ENCODE measurements around the gene BRD4. TPM values are rescaled to one million over a fixed set of nuclear protein-coding genes. Genes with fewer than 3 reads are reported as not detected.
"Not testable (repeated sequence)": the region's sequence is repeated elsewhere in the genome, so short reads cannot be mapped to it uniquely, and the experiment has no call there.

The BRD4 gene
- total and polyA plus RNA-seq, 2 donors (not counting 3 experiments of a cell fraction or from before 2014, with no cell fraction given): 14.9 to 125 TPM

DNA sequence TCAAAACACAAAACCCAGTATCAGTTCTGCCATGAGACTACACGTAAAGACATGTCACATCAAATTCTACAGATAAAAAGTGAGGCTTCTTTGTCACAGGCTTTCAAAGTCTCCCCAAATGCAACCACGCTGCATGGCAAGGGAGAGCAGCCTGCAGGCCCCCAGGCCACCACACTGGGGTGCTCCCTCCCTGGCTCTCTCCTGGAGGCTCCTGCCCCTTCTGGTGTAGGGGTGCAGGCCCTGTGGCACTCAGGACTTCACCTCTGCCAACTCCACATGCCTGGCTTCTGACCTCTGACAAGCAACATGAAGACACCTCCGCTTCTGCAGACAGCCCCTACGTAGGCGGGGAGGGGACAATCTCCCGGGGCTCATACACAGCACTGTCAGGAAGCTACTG, 32.9 kb upstream of the BRD4 start:
- dilution Hi-C loops (cut with MboI; ENCODE audit: extremely low pct_ligation_motif_present, low sequenced_read_pairs) (no loop called here), intact Hi-C loops (cut with micrococcal nuclease) (no loop called here)
- CTCF ChIA-PET: interaction anchor here (1.0 kb wide), 1 partner anchor 13 kb away, joined by 5 read pairs; no protein-coding TSS in a partner anchor
- no peaks in the 10 kb centered on the region for H3K4me1 ChIP-seq (ENCODE audit: control insufficient read depth, extremely low read depth, insufficient read depth, low read length)
- no peak overlapping the region for H3K27ac ChIP-seq (ENCODE audit: insufficient read depth, low read depth, low read length)
- peaks cover 34 to 42% of the 10 kb centered on the region in 2 experiments for H3K36me3 ChIP-seq (ENCODE audit: control insufficient read depth in 2 of 2, extremely low read depth in 1 of 2, insufficient read depth in 2 of 2, low read length in 2 of 2)
- no peaks in the 10 kb centered on the region for H3K9me3 ChIP-seq (replicated peaks; ENCODE audit: control insufficient read depth, insufficient read depth, low read length)
- H3K9ac ChIP-seq (replicated peaks; ENCODE audit: extremely low read depth, insufficient read depth, low read length): no peak overlapping the region
- FAIRE-seq (no peak), DNase-seq (ENCODE audit: low read depth, low spot score) (no peak)
- no peaks in the 10 kb centered on the region for H3K79me2 ChIP-seq (ENCODE audit: control insufficient read depth, insufficient read depth, low read length)
- H3K9me1 ChIP-seq (replicated peaks; ENCODE audit: control insufficient read depth, extremely low read depth, insufficient read depth, low read length): no peaks in the 10 kb centered on the region
- TF ChIP-seq EZH2 (IDR thresholded peaks at IDR 0.05; ENCODE audit: borderline replicate concordance, low read depth, low read length, severe bottlenecking) (no peak), GATA2 (IDR thresholded peaks at IDR 0.05; ENCODE audit: insufficient read depth, insufficient read length, low read depth, low read length) (no peak), JUN (IDR thresholded peaks at IDR 0.05; ENCODE audit: borderline replicate concordance, insufficient read depth, insufficient read length, low read depth) (no peak), MYC (IDR thresholded peaks at IDR 0.05; ENCODE audit: low read depth, low read length) (no peak), FOS (IDR thresholded peaks at IDR 0.05; ENCODE audit: borderline replicate concordance, insufficient read depth, low read length) (no peak), POLR2A (IDR thresholded peaks at IDR 0.05; ENCODE audit: low read depth, low read length) (no peak), POLR2AphosphoS5 (IDR thresholded peaks at IDR 0.05; ENCODE audit: insufficient read depth, low read depth, low read length) (no peak)
- TF ChIP-seq, protein P1, sequence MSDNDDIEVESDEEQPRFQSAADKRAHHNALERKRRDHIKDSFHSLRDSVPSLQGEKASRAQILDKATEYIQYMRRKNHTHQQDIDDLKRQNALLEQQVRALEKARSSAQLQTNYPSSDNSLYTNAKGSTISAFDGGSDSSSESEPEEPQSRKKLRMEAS (IDR thresholded peaks at IDR 0.05; ENCODE audit: insufficient read depth, insufficient read length): no peak
- TF ChIP-seq, protein P2, sequence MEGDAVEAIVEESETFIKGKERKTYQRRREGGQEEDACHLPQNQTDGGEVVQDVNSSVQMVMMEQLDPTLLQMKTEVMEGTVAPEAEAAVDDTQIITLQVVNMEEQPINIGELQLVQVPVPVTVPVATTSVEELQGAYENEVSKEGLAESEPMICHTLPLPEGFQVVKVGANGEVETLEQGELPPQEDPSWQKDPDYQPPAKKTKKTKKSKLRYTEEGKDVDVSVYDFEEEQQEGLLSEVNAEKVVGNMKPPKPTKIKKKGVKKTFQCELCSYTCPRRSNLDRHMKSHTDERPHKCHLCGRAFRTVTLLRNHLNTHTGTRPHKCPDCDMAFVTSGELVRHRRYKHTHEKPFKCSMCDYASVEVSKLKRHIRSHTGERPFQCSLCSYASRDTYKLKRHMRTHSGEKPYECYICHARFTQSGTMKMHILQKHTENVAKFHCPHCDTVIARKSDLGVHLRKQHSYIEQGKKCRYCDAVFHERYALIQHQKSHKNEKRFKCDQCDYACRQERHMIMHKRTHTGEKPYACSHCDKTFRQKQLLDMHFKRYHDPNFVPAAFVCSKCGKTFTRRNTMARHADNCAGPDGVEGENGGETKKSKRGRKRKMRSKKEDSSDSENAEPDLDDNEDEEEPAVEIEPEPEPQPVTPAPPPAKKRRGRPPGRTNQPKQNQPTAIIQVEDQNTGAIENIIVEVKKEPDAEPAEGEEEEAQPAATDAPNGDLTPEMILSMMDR (IDR thresholded peaks at IDR 0.05; ENCODE audit: extremely low read depth in 1 of 2, insufficient read depth in 1 of 2, low read depth in 1 of 2, low read length in 2 of 2): no peak
- POLR2A ChIA-PET: no interaction called here
- no peaks in the 10 kb centered on the region for H4K20me1 ChIP-seq (replicated peaks; ENCODE audit: control insufficient read depth, extremely low read depth, insufficient read depth, low read length)
- H3K27me3 ChIP-seq (ENCODE audit: control insufficient read depth in 2 of 2, insufficient read depth in 2 of 2, low read length in 2 of 2): no peaks in the 10 kb centered on the region
- no peak overlapping the region for H2AFZ ChIP-seq (ENCODE audit: low read depth, low read length)
- no TSS peak for BruUV-seq (replicated peaks)
- no peak overlapping the region for H3K4me2 ChIP-seq (ENCODE audit: insufficient read depth, low read length)
- H3K4me3 ChIP-seq (replicated peaks in 1 of 3; ENCODE audit: insufficient read depth in 1 of 3, low read depth in 1 of 3, low read length in 3 of 3): no peak overlapping the region

DNA sequence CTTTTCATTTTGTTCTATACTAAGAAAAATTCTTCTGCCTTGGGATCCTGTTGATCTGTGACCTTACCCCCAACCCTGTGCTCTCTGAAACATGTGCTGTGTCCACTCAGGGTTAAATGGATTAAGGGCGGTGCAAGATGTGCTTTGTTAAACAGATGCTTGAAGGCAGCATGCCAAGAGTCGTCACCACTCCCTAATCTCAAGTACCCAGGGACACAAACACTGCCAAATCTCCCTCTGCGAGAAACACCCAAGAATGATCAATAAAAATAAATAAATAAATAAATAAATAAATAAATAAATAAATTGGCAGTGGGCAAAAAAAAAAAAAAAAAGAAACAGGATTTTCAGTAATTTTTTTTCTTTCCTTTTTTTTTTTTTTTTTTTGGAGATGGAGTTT, 31.5 kb upstream of the BRD4 start:
- DNase-seq (ENCODE audit: low read depth, low spot score); H3K27ac ChIP-seq (ENCODE audit: insufficient read depth, low read depth, low read length); H3K9me3 ChIP-seq (replicated peaks; ENCODE audit: control insufficient read depth, insufficient read depth, low read length); H3K9ac ChIP-seq (replicated peaks; ENCODE audit: extremely low read depth, insufficient read depth, low read length); intact Hi-C loops (cut with micrococcal nuclease); H3K9me1 ChIP-seq (replicated peaks; ENCODE audit: control insufficient read depth, extremely low read depth, insufficient read depth, low read length); H3K4me3 ChIP-seq (replicated peaks in 1 of 3; ENCODE audit: insufficient read depth in 1 of 3, low read depth in 1 of 3, low read length in 3 of 3); CTCF ChIA-PET; H3K79me2 ChIP-seq (ENCODE audit: control insufficient read depth, insufficient read depth, low read length); H4K20me1 ChIP-seq (replicated peaks; ENCODE audit: control insufficient read depth, extremely low read depth, insufficient read depth, low read length); POLR2A ChIA-PET; dilution Hi-C loops (cut with MboI; ENCODE audit: extremely low pct_ligation_motif_present, low sequenced_read_pairs); BruUV-seq (replicated peaks); H3K4me2 ChIP-seq (ENCODE audit: insufficient read depth, low read length); FAIRE-seq; H3K4me1 ChIP-seq (ENCODE audit: control insufficient read depth, extremely low read depth, insufficient read depth, low read length); H3K27me3 ChIP-seq (ENCODE audit: control insufficient read depth in 2 of 2, insufficient read depth in 2 of 2, low read length in 2 of 2); H2AFZ ChIP-seq (ENCODE audit: low read depth, low read length): not testable (repeated sequence)
- H3K36me3 ChIP-seq (ENCODE audit: control insufficient read depth in 2 of 2, extremely low read depth in 1 of 2, insufficient read depth in 2 of 2, low read length in 2 of 2): peaks cover 32 to 40% of the 10 kb centered on the region in 2 experiments

DNA sequence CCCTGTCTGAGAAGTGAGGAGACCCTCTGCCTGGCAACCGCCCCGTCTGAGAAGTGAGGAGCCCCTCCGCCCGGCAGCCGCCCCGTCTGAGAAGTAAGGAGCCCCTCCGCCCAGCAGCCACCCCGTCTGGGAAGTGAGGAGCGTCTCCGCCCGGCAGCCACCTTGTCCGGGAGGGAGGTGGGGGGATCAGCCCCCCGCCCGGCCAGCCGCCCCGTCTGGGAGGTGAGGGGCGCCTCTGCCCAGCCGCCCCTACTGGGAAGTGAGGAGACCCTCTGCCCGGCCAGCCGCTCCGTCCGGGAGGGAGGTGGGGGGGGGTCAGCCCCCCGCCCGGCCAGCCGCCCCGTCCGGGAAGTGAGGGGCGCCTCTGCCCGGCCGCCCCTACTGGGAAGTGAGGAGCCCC, 30.7 kb upstream of the BRD4 start:
- H3K27ac ChIP-seq (ENCODE audit: insufficient read depth, low read depth, low read length); BruUV-seq (replicated peaks); intact Hi-C loops (cut with micrococcal nuclease); H3K9me3 ChIP-seq (replicated peaks; ENCODE audit: control insufficient read depth, insufficient read depth, low read length); H3K4me2 ChIP-seq (ENCODE audit: insufficient read depth, low read length); POLR2A ChIA-PET; DNase-seq (ENCODE audit: low read depth, low spot score); H3K79me2 ChIP-seq (ENCODE audit: control insufficient read depth, insufficient read depth, low read length); dilution Hi-C loops (cut with MboI; ENCODE audit: extremely low pct_ligation_motif_present, low sequenced_read_pairs); FAIRE-seq; H4K20me1 ChIP-seq (replicated peaks; ENCODE audit: control insufficient read depth, extremely low read depth, insufficient read depth, low read length); H3K9me1 ChIP-seq (replicated peaks; ENCODE audit: control insufficient read depth, extremely low read depth, insufficient read depth, low read length); H3K4me1 ChIP-seq (ENCODE audit: control insufficient read depth, extremely low read depth, insufficient read depth, low read length); H3K4me3 ChIP-seq (replicated peaks in 1 of 3; ENCODE audit: insufficient read depth in 1 of 3, low read depth in 1 of 3, low read length in 3 of 3); H2AFZ ChIP-seq (ENCODE audit: low read depth, low read length); H3K27me3 ChIP-seq (ENCODE audit: control insufficient read depth in 2 of 2, insufficient read depth in 2 of 2, low read length in 2 of 2); H3K9ac ChIP-seq (replicated peaks; ENCODE audit: extremely low read depth, insufficient read depth, low read length); CTCF ChIA-PET: not testable (repeated sequence)
- H3K36me3 ChIP-seq (ENCODE audit: control insufficient read depth in 2 of 2, extremely low read depth in 1 of 2, insufficient read depth in 2 of 2, low read length in 2 of 2): peaks cover 29 to 40% of the 10 kb centered on the region in 2 experiments
